Activated T-cell treated with anti-CD3 and anti-CD28 coated beads, Interleukin-2, amount 50 U/mL, for 48 hours (primary cell): ENCODE results near the gene CFAP97D1.

ENCODE experiments used
- DNase-seq, 2 experiments: peaks; one replicate each; pipeline ENCODE4 v3.0.0-alpha.2; 2020

Gene CFAP97D1

DNA sequence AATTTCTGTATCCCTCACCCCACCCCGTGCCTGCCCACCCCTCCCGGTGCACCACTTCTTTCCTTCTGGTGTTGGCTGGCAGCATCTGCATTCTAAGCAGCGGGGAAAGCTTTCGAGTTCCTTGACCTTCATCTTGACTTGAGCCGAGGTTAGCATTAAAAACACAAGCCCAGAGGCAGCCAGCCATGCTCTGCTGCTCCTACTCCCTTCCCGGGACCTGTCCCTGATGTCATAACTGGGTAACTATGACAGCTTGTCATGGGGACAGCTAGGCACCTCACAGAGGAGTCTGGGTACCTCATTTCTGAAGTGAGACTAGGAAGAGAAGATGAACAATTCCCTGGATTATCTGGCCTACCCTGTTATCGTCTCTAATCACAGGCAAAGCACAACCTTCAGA lies at the start of gene CFAP97D1:
Gene CFAP97D1 (plus strand): TSS at position 301 of the 400 bp plus-strand sequence. CDS start 28 bp downstream, at position 329.
- no peak for DNase-seq

DNA sequence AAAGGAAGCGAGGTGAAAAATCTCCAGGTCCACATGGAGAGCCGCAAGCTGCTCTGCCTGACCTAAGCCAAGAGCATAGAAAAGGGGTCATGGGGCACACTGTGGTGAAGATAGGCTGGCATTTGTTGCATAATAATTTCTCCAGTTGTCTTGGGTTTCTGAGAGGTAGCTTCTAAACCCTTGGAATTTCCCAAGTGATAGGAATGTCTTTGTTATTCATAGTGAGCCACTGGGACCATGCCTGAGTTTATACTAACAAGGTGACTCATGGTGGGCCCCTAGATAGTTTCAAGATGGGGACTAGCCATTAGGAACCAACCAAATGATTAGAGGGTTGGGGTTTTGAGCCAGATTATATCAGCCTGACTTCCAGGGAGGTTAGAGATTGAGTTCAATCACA lies 47.3 kb upstream of the CFAP97D1 start:
- no peak for DNase-seq

- DNase-seq: no peak
Observed at GRCh38 chr17:43733956-43734355, 46.3 kb upstream of the CFAP97D1 start.

DNA sequence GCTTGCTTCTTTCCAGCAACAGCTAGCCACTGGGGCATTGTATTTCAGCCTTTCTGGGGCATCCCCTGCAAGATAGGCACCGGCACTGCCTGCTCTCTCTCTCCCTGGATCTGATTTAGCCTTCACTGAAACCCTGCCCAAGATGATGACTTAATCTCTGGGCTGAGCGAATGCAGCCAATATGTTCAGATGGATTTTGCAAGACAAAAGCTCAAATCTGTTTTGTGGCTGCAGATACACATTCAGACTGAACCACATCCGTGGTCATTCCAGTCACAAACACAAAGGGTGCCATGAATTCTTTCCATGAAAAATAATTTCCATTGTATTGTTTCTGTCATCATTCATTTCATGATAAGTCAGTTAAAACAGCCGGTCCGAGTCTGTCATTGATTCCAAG lies 45.9 kb upstream of the CFAP97D1 start:
- no peak for DNase-seq

- DNase-seq: no peak
Observed at GRCh38 chr17:43736389-43736788, 43.8 kb upstream of the CFAP97D1 start.

- no peak for DNase-seq
Observed at GRCh38 chr17:43737722-43738121, 42.5 kb upstream of the CFAP97D1 start.

GRCh38 chr17:43740541-43740940 lies 39.7 kb upstream of the CFAP97D1 start:
- no peak for DNase-seq

GRCh38 chr17:43741636-43742035 lies 38.6 kb upstream of the CFAP97D1 start:
- DNase-seq: no peak

DNA sequence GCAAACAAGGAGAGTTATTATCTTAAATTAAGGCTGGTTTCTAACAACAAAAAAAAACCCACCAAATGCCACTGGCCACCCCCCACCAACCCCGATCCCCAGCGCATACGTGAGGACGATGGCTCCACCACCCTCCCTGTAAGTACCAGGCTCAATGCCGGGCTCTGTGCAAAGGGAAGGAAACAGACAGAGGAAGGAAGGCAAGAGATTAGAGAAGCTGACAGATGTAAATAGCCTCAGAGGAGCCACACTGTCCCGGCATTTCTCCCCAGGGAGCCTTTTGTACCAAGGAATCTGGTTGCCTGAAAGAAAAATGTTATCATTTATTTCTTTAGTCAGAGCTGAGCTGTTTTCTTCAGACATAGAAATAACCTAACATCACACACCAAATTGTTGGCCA lies 34.7 kb upstream of the CFAP97D1 start:
- DNase-seq: no peak

GRCh38 chr17:43750153-43750552 lies 30.1 kb upstream of the CFAP97D1 start:
- DNase-seq: no peak

DNA sequence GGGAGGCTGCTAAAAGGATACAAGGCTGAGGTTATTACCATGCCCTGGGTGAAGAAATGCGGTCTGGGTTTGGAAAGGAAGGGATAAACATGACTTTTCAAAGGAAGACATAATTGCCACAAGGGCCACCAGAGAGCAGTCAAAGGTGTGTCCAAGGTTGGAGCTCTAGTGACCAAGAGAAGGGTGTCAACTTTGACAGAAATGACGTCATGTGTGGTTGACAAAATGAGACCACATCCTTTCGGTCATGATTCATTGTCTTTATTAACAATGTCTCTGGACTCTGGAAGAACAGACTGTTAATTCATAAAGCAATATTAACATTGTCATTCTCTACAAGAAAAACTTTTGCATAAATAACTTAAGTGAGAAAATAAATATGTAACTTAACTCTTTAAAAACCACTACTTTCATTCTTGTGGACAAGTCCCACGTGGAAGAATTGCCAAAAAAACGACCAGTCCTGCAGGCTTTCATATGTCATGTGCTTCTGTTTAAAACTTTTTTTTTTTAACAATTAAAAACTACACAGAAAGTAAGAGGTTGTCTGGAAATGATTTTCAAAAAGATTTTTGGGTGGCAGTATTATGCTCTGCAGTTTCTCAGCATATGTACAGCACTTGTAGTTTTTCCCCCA lies 26.6 kb upstream of the CFAP97D1 start:
- no peak for DNase-seq

GRCh38 chr17:43754947-43755346 lies 25.3 kb upstream of the CFAP97D1 start:
- DNase-seq: no peak

- DNase-seq: peak in 1 of 2 experiments; percentile 50
Observed at GRCh38 chr17:43755389-43755875, 24.8 kb upstream of the CFAP97D1 start.

DNA sequence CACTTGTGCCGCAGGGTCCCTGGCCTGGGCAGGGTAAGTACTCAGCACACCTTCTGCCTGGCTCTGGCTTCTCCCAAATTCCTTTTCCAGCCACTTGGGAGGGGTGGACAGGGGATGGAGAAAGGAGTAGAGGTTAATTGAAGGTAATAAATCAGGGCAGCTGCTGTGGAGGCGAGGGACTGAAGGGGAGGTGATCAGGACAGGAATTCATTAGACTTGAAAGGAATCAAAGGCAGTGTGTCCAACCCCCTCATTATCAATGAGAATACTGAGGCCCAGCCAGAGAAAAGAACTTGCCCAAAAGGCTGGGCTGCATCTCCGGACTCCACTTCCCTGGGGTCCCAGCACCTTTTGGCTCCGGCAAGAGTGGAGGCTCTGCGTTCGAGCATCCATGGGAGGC lies 24.0 kb upstream of the CFAP97D1 start:
- DNase-seq: no peak

DNA sequence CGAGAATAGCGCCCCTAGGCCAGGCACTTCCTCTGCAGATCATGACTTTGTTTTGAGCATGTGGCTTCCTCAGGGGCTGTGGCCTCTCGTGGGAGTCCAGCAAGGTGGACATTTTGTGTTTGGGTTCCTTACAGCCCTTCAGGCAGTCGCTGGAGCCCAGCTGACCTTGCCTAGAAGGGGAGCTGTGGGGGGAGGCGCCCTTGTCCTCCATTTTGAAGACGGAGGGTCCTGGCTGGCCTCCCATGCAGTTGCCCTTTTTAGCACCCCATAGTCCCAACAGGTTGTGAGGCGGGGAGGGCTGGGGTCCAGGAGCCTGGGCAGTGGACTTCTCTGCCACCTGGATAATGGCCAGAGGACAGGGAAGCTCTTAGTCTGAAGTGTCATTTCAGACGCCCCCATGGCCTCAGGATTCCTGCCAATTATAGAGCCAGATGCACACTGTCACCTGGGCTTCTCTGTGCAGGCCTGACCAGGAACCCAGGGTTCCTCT lies 23.0 kb upstream of the CFAP97D1 start:
- DNase-seq: no peak

GRCh38 chr17:43758086-43758485 lies 22.1 kb upstream of the CFAP97D1 start:
- DNase-seq: no peak

DNA sequence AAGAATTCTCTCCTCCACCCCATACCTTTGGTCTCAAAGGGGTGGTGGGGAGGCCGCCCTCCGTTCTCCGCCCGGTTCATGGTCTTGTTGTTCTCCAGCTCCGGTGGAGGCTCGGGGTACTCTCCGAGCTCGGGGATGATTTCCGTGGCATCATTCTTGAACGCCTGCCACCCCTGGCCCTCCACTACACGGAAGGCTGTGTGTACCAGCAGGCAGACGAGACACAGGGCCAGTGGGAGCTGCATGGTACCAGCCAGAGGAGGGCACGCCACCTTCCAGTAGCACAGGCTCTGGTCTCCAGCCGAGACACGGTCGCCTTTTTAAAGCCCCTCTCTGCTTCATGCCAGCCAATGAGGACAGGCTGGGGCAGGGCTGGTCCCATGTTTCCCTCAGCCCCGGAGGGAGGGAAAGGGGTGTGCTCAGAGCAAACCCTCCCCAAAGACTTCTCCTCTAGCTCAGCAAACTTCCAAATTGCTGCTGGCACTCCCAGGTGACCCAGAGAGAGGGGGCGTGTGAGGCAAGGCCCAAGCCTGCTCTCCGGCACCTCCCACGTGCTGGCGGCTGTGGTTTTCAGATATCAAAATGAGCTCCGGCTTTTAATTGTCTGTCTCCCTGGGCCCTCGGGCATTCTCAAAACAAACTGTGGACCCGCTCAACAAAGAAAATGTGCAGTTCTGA lies 21.6 kb upstream of the CFAP97D1 start, which contains the start of gene SOST:
Gene SOST (minus strand): TSS at position 295 of the 678 bp plus-strand sequence. CDS start 50 bp downstream, at position 245.
- DNase-seq: no peak

- DNase-seq: no peak
Observed at GRCh38 chr17:43759836-43760235, 20.4 kb upstream of the CFAP97D1 start.

GRCh38 chr17:43760254-43760852 lies 19.9 kb upstream of the CFAP97D1 start:
- peak; percentile 95 for DNase-seq

DNA sequence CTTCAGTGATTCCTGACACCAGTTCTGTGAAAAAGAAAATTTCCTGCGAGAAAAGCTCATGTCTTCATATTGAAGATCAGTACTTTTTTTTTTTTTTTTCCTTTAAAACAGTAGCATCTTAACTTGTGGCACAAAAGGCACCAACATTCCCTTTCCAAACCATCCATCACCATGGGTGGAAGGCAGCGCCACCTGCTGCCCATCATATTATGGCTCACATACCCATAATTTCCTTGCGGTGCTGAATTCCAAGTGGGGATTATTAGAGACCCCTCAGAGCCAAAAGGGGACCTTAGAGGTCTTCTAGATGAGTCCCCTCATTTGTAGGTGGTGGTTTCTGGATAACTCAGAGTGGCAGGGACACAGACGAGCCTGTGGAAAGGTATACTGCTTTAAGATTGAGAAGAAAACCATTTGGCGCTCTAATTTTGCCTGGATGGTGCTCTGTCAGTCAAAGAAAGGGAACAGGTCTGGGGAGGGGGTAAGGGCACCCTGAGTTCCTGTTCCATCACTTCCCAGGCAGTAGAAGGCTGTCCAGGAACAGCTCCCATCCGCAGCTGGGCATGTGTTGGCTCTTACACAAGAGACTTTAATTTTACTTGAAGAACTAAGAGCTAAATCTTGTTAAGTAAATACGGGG lies 13.7 kb upstream of the CFAP97D1 start:
- DNase-seq: peak; percentile 61 to 62

GRCh38 chr17:43767053-43767712 lies 13.1 kb upstream of the CFAP97D1 start:
- DNase-seq: no peak

DNA sequence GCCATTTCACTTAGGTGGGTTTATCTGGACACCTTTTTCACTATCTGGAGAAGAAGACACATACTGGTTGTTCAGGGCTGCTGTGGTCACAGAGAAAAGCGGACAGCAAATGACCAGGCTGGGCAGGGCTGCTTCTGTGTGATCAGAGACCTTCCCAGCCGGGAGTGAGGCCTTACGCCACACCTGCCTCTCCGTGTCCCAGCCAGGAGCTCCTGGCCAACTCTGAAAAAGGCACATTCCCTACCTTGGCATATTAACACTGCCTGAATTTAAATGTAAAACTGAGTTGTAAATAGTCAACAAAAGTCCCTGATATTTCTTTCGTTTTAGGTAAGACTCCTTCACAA lies 12.5 kb upstream of the CFAP97D1 start:
- DNase-seq: no peak

DNA sequence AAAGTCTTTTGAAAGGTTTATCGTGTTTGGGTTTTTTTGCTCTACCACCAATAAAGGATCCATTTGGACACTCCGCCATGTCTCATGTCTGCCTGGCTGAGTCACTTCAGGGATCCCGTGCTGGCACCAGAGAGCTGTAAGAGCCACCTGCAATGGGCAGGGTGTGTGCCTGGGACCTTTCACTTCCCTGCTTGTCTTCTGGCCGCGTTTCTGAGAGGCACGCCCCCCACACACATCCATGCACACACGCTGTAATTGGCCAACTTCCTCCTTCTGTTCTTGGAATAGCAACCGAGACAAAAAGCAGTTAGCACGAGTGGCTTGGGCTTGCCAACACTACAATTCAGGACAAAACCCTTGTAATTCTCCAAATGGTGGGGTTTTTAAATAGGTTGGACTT lies 11.9 kb upstream of the CFAP97D1 start:
- no peak for DNase-seq
